ENCODE data around the gene P3H2. TPM values are rescaled to one million over a fixed set of nuclear protein-coding genes. Genes with fewer than 3 reads are reported as not detected.

The P3H2 gene
- total RNA-seq, 1 experiment from 2014 or later: 30.3 TPM

DNA sequence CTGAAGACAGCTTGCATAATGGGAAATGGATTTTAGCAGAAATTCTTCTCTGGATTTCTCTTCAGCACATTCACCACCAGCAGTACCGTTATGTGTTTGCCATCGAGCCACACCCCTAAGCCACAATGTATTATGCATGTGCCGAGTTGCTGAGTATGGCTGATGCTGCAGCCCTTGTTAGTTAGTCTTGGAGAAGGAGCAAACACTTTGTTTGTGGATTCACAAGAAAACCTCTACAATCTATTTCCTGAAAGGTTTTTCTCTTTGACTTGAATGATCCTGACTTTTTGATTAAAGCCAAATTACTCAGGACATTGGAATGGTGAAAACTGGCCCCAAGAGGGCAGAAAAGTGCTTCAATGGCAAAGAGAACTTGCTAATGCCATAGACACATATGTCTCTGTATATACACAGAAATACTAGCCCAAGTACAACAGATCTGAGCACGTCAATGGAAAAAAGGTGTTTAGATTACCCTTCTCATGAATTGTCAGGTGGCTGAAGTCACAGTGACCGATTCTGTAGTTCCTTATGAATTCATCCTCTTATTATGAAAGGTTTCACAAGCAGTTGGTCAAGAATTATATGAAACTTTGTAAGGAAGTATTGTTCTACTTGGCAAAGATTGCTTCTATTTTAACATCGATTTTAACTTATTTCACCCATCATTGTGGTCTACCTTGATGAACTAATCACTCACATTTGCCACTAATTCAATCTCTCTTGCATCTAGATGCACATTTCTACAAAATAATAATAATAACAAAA is 103.0 kb downstream of the P3H2 start:
- peak; percentile 72 for DNase-seq (ENCODE audit: low spot score)

DNA sequence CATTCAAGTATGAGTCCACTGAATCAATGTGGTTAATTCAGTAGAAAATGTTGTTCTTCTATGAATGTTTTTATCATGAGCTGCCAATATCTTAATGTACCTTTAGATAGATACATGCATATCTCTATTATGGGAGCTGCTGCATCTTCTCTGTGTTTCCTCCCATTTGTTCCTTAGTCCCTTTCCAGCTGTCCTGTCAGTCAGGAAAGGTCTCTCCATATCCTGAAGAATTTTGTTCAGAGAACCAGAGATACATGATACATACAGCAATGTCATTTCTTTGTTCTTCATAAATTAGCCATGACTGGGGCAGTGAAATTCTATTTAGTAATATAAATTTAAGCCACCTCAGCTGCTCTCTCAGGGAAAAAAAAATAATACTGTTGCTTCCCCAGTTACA is 103.7 kb downstream of the P3H2 start:
- DNase-seq (ENCODE audit: low spot score): no peak

DNA sequence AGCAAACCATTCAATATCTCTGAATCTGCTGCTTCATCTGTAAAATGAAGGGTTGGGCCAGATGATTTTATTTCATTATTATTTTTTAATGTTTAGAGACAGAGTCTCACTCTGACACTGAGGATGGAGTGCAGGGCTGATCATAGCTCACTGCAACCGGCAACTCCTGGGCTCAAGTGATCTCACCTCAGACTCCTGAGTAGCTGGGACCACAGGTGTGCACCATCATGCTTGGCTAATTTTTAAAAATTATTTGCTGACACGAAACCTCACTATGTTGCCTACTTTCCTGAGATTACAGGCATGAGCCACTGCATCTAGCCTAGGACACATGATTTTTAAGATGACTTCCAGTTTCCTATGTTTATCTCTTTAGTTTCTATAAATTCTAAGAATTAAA is 105.8 kb downstream of the P3H2 start:
- no peak for DNase-seq (ENCODE audit: low spot score)

DNA sequence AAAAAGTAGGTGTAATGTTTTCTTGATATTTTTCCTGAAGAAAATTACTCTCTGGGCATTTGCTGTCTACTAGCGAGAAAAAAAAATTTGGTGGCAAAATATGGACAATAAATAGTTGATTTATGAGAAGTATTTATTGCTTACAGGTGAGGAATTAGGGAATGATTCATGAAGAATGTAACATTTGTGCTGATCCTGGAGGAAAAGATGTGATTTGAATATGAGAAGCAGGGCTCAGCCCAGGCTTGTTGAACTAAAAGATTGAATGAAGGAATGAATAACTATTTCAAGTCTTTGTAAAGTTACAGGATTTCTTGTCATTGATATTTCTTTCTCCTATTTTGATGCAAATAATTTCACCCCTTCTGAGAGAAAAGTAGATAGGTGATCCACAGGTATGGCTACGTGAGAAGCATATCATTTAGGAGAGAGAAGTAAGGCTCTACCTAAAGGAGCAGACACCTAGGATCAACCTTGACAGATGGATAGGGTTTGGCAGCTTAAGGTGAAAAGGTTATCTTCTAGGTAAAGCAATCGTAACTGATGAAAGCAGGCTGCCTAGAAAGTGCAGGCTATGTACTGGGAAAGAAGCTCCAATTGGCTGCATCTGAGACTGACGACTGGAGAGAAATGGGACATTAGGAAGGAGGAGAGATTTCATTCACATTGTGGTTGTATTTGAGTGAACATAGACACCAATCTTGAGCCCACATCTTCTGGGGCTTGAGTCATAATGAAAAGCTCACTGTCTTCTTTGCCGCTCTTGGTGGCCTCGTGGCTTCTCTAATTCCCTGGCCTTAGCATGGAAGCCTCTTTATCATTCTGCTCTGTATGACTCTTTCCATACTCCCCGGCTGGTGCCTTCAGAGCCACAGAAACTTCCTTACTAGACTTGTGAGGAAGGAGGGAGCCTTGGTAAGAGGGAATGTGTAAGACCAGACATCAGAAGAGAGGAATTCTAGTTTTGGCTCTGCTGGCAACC is 106.5 kb downstream of the P3H2 start:
- DNase-seq (ENCODE audit: low spot score): no peak

DNA sequence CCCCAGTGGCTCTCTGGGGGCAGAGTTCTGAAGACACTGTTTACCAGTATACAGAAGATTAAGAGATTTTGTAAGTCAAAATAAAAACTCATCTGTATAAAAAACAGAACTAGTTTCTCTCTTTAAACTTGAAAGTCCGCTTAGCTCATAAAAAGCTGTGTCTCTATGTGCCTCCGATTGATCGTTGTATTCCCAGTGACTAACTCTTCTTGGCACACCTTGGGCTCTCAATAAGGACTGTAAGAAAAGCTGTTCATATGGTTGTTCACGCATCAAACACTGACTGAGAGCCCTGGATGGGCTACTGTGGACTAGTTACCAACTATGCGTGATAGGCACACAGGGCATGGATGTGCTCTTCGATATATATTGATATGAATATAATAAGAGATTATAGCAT is 107.9 kb downstream of the P3H2 start:
- DNase-seq (ENCODE audit: low spot score): no peak

DNA sequence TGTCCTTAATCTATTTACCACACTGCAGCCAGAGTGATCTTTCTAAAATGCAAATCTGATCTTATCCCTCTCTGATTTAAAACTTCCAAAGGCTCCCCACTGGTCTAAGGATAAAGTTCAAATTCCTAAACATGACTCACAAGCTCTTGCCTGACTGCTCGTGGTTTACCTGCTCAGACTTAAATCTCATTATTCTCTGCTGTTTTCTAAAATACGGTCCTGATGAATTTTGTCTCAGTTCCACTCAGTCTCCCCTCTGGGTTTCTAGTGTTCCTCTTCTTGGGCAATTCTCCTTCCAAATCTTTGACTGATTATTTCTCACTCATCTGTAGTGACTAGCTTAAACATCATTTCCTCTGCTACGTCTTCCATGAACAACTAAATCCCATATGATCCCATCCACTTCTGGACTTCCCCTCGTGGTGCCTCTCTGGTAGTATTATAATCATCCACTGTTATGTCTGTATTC is 108.3 kb downstream of the P3H2 start:
- DNase-seq (ENCODE audit: low spot score): peak; percentile 87

DNA sequence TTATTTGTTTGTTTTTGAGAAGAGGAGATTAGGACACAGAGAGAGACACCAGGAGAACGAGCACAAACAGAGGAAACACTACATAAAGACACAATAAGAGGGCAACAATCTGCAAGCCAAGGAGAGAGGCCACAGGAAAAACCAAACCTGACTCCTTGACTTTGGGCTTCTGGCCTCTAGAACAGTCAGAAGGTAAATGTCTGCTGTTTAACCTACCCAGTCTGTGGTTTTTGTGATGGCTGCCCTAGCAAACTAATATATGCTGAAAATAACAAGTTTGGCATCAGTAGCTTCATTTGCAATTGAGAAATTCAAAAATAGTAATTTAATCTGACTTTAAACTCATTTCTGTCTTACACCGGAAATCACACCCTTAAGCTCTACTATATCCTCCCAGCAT is 110.2 kb downstream of the P3H2 start:
- no peak for DNase-seq (ENCODE audit: low spot score)

DNA sequence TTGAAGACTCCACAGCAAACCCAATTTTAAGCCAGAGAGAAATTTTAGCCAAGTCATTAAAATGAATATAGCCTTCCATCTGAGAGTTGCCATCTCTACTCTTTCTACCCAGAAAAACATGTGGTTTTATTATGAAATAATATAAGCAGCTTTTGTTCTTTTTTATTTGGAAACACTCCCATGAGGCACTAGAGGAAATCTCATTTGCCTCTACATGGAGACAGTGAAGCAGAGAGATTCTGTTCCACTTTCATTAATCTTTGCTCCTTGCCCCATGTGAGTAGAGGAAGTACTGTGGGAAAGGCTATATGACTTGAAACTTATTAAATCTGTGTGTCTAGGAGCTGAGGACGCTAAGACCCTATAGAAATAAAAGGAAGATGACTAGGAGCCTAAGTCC is 111.1 kb downstream of the P3H2 start:
- no peak for DNase-seq (ENCODE audit: low spot score)

DNA sequence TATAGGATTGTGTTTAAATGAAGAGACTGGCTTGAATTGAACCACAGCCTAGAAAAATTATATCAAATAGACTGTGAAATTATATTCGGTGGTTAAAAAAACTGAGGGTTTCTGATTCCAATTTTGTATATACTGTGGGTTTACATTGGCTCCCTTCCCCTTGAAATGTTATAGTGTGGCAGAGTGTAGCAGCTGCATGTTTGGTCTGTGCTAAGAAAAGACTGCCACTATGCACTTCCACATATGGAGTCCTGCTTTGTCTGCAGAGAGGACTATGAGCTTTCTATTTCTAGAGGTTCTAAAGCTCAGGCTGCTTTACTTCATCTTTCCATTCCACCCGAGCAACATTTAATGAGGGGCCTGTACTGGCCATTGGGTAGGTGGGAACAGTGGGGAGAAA is 112.3 kb downstream of the P3H2 start:
- no peak for DNase-seq (ENCODE audit: low spot score)

DNA sequence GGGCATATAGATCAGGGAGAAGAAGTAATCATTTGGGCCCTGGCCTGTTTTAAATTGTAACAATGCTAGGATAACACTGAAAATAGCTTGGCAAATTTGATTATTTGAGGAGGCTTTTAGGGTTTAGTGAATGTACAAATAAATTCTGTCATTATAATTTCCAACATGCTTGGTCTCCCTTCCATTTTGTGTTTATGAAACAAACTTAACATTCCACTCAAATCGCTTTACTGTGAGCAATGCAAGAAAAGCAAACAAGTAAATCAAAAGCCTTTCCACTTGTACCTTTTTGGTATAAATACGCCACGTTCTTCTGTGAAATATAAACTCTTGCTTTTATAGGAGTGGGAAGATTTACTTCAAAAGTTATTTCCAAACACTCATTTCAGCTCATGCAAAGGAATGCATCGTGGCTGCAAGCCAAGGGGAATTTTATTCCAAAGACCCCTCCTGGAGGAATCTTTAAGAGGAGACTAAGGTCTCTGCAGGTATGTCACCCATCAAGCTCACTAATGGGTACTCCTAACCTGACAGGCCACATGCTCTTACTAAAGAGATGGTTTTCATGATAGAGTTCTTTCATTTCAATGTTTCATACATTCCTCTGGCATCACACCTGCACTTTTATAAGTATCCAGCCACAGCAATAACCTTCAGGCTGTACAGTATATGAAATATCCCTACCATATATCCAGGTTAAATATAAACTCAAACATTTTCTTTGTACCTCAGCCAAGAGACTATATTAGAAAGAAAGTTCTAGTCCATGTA is 115.2 kb downstream of the P3H2 start:
- no peak for DNase-seq (ENCODE audit: low spot score)

DNA sequence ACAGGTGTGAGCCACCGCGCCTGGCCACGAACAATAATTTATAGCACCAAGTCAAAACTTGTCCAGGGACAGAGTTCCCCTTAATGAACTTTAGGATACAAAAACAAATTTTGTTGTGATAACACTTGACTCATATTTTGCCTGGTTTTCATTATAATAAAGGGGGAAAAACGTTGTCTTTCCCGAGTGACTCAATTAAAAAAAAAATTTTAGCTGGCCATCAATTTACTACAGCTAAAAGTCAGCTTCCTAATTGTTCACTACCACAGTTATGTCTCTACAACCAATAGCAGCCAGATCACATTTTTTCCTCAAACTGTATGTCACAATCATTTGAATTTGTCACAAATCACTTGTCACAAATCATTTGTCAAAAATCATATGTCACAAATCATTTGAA is 116.0 kb downstream of the P3H2 start:
- DNase-seq (ENCODE audit: low spot score): no peak

DNA sequence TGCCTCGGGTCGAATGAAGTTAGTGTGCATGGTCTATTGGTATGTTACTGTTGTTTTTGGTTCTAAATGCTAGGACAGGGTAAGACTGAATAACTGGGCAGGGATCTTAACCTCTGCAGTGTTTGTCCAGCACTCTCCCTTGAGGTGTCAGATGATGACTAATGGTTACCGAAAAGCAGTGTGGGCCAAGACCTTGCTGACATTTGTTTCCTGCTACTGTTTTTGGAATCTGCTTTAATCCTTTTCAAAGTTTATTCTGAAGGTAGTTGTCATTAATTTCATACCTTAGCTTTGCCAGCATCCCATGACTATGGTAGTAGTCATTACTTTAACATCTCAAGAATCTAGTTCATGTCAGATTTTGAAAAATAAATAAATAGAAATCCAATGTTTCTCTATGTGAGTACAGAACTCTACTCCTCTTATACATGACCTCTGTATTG is 117.0 kb downstream of the P3H2 start:
- peak; percentile 95 for DNase-seq (ENCODE audit: low spot score)

DNA sequence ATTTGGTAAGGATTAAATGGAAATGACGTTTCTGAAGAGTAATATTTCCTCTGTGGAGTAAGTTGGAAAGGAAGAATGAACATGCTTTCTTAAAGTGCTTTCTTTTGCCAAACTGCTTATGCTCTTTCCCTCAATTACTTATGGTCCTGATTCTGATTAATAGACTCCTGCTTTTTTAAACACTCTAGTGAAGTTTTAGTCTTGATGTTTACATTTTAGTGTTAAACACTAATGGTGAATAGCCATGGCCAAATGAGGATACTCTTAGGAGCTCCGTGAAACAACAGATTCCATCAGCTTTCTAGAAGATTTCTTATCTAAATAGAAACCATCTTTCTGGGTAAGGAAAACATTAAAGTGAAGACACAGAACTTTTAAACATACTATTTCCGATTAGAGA is 117.6 kb downstream of the P3H2 start:
- DNase-seq (ENCODE audit: low spot score): no peak

DNA sequence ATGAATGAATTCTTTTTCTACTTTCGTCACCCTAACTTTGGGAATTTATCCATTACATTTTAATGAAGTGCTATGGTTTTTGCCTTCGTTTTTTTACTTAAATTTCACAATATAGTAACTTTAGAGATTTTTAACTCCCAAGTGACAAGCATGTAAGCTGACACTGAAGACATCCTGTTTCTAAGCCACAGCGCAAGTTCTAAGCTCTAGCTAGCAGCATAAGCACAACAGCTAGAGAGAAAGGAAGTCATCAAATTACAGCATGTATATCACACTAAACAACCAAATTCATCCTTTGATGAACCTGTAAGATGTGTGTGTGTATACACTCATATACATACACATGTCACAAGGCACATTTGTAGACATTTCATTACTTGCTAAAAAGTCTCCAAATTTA is 119.3 kb downstream of the P3H2 start:
- DNase-seq (ENCODE audit: low spot score): no peak

DNA sequence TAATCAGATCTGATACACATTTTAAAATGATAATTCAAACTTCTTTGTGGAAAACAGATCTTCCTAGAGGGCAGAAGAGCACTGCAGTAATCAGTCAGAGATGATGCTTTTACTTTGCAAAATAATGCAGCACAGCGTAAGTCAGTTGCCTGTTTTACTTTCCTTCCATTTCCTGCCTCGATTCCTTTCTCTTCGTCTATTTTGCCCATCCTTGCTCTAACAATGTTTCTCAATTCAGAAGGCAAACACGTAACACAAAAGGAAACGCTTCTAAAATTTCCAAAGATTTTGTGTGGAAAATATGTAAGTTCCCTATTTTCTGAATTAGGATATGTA is 119.9 kb downstream of the P3H2 start:
- DNase-seq (ENCODE audit: low spot score): no peak

DNA sequence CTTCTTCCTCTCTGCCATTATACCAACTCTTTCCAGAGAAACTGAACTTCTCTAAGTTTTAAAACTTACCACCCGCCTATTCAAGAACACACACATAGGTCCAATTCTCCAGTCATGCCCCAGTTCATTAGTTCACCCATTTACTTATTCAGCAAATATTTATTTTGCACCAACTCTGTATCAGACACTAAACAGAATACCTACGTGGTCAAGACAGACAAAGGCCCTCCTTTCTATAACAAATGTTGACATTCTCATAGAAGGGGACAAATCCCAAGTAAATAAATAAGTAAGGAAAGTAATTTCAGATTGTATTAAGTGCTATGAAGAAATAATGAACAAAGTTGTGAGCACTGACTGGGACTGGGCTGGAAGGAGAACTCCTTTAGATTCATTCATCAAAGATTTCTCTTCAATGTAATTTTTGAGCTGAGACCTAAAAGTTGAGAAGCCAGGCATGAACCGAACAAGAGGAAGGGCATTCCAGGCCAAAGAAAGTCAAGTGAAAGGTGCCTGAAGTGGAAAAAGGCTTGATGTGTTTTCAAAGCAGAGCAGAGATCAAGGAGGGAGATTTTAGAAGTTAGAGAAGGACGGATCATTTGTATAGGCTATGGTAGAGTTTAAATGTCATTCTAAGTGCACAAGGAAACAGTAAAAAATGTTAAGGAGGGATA is 120.4 kb downstream of the P3H2 start:
- DNase-seq (ENCODE audit: low spot score): no peak

DNA sequence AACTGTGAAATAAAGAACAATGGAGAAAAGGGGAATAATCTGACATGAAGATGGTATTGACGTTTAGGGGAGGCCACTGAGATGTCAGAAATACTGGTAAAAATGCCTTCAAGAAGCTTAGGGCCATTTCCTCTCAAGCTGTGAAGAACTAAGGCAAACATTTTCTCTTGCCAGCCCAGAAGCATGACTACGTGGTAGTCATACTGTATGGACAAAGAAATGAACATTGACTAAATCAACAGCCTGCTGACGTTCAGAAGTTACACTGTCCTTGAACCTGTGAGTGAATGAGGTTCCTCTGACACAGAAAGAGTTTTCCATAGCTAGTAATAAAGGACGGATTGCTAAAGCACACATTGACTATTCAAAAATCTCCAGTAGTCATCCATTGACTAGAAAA is 121.0 kb downstream of the P3H2 start:
- DNase-seq (ENCODE audit: low spot score): no peak

DNA sequence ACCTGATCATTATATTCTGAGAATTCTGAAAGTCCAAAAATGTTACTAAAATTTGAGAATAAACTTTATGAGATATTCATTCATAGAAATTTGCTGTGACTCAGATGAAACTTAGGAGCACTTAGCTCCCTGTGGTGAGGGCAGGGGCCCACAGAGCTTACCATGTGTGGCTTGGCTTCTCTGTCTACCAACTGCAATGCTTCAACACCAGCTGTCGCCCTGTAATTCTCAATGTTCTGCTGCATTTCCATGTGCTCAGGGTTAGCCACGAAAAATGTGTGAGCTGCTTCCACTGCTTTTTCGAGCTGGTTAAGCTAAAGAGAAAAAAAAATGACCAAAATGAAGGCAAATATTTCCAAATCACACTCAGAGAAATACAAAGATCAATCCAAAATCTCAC is 125.6 kb downstream of the P3H2 start:
- no peak for DNase-seq (ENCODE audit: low spot score)

DNA sequence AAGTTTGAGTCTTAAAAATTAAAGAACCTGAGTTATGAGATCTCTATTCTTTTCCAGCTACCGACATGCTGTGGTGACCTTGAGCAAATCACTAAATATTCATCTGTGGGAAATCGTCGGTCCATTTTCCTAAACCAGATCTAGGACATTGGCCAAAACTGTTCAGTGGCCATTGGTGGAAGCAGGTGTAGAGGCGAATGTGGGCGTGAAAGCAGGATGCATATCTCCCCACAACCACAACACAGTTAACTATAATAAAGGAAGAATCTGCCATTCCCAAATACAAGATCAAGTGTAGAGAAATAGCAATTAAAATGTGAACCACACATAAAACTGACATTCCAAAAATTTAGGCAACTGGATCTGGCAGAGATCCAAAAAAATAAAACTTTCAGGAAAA is 129.9 kb downstream of the P3H2 start:
- no peak for DNase-seq (ENCODE audit: low spot score)

DNA sequence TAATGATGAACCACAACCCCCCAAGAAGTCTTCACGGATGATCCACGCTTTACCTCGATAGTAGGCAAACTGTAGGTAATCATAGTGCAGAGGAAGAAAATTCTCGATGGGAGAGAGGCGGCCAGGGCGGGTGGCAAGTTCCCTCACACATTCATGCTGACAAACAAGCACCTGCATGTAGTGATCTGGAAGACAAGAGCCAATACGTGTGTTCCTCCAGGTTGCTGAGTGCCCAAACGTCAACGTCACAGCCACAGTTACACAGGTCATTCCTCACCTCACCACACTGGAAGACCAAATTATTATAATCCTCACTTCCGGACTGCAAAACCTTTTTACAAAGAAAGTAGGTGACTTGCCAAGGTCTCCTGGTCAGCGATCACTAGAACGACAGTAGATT is 131.8 kb downstream of the P3H2 start:
- DNase-seq (ENCODE audit: low spot score): no peak

DNA sequence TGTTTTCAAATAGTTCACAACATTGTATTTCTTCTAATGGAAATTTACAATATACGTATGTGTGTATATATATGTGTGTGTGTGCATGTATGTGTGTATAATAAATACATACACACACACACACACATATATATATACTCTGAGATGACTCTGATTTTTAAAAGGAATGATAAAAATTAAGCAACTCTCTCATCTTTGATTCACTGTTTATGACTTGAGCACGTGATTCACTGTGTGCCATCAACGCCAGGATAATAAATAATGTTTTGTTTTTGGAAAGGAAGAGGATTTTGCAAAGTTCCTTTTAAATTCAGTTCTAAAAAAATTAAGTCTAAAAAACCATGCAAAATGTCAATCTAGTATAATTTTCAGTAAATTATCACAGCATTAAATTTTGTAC is 132.4 kb downstream of the P3H2 start:
- no peak for DNase-seq (ENCODE audit: low spot score)

DNA sequence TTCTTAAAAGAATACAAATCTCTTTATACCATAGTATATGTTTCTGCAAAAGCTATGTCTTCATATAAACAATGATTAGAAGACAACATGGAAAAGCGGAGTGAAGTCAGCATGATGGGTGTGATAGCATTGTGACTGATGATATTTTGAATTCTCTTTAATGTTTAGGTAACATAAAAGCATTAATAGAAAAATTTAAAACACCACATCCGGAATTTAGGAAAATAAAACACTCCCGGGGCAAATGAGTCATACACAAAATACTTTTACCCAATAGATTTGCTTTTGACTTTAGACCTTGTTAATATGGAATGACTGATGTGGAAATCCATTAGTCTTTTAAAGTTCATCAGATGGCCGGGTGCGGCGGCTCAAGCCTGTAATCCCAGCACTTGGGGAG is 134.7 kb downstream of the P3H2 start:
- DNase-seq (ENCODE audit: low spot score): peak; percentile 62
